H9 (cell line): ENCODE data around the gene MAP3K20. TPM values are rescaled to one million over a fixed set of nuclear protein-coding genes. Genes with fewer than 3 reads are reported as not detected.

Source experiments
- DNase-seq: peaks from one replicate; pipeline ENCODE4 v3.0.0-alpha.2; 2017
- H2AFZ ChIP-seq: one replicate; pipeline ENCODE4 v1.6.1; 2013; ENCODE audit warnings: mild to moderate bottlenecking, low read length, control low read depth, moderate library complexity
- H2AK5ac ChIP-seq: 2 replicates; pipeline ENCODE4 v1.6.1; 2013; ENCODE audit warnings: low read length, control low read depth, mixed read lengths; ENCODE audit not compliant: insufficient read length
- H2BK120ac ChIP-seq: one replicate; pipeline ENCODE4 v1.6.1; 2013; ENCODE audit warnings: low read depth, mild to moderate bottlenecking, low read length, control low read depth, inconsistent platforms; ENCODE audit not compliant: poor library complexity, severe bottlenecking
- H2BK12ac ChIP-seq: 2 replicates; pipeline ENCODE4 v1.6.1; 2013; ENCODE audit warnings: low read length, control low read depth, mixed read lengths, low read depth; ENCODE audit not compliant: insufficient read length
- H2BK15ac ChIP-seq: 2 replicates; pipeline ENCODE4 v1.6.1; 2013; ENCODE audit warnings: low read depth, low read length, control low read depth
- H2BK20ac ChIP-seq: one replicate; pipeline ENCODE4 v1.6.1; 2013; ENCODE audit warnings: low read depth, mild to moderate bottlenecking, low read length, control low read depth, inconsistent platforms; ENCODE audit not compliant: poor library complexity, severe bottlenecking
- H2BK5ac ChIP-seq: 2 replicates; pipeline ENCODE4 v1.6.1; 2013; ENCODE audit warnings: low read length, control low read depth, mixed read lengths; ENCODE audit not compliant: insufficient read length
- H3K14ac ChIP-seq: 2 replicates; pipeline ENCODE4 v1.6.1; 2013; ENCODE audit warnings: low read length, control low read depth; ENCODE audit not compliant: insufficient read depth
- H3K18ac ChIP-seq: 2 replicates; pipeline ENCODE4 v1.6.1; 2013; ENCODE audit warnings: low read depth, mild to moderate bottlenecking, mixed read lengths, low read length, control low read depth; ENCODE audit not compliant: insufficient read length
- H3K23ac ChIP-seq: 2 replicates; pipeline ENCODE4 v1.6.1; 2013; ENCODE audit warnings: low read length, control low read depth, mixed read lengths, low read depth; ENCODE audit not compliant: insufficient read length
- H3K23me2 ChIP-seq: 2 replicates; pipeline ENCODE4 v1.6.1; 2013; ENCODE audit warnings: low read depth, mild to moderate bottlenecking, mixed read lengths, low read length, control low read depth; ENCODE audit not compliant: insufficient read length, poor library complexity, severe bottlenecking
- H3K27ac ChIP-seq: 2 replicates; pipeline ENCODE4 v1.5.1; 2013; ENCODE audit warnings: low read length, control low read depth, mixed read lengths, low read depth; ENCODE audit not compliant: insufficient read length
- H3K27me3 ChIP-seq: 2 replicates; pipeline ENCODE4 v1.6.1; 2013; ENCODE audit warnings: low read length, control low read depth, inconsistent platforms; ENCODE audit not compliant: insufficient read depth
- H3K4ac ChIP-seq: 2 replicates; pipeline ENCODE4 v1.6.1; 2013; ENCODE audit warnings: low read depth, mild to moderate bottlenecking, control low read depth, inconsistent platforms, low read length, moderate library complexity
- H3K4me1 ChIP-seq: 2 replicates; pipeline ENCODE4 v1.6.1; 2013; ENCODE audit warnings: low read length, control low read depth, inconsistent platforms; ENCODE audit not compliant: insufficient read depth
- H3K4me2 ChIP-seq: 2 replicates; pipeline ENCODE4 v1.6.1; 2013; ENCODE audit warnings: low read length, control low read depth, mixed read lengths; ENCODE audit not compliant: insufficient read length, insufficient read depth
- H3K56ac ChIP-seq: 2 replicates; pipeline ENCODE4 v1.6.1; 2013; ENCODE audit warnings: low read depth, mild to moderate bottlenecking, mixed read lengths, low read length, control low read depth; ENCODE audit not compliant: insufficient read length
- H3K79me1 ChIP-seq: 2 replicates; pipeline ENCODE4 v1.6.1; 2013; ENCODE audit warnings: low read depth, mild to moderate bottlenecking, moderate library complexity, low read length, control low read depth, inconsistent platforms; ENCODE audit not compliant: insufficient read depth, poor library complexity, severe bottlenecking
- H3K79me2 ChIP-seq: 2 replicates; pipeline ENCODE4 v1.6.1; 2013; ENCODE audit warnings: low read length, control low read depth, inconsistent platforms; ENCODE audit not compliant: insufficient read depth
- H3K9ac ChIP-seq: 2 replicates; pipeline ENCODE4 v1.6.1; 2013; ENCODE audit warnings: low read length, control low read depth, mixed read lengths; ENCODE audit not compliant: insufficient read length; ENCODE audit errors: extremely low read depth
- H3K9me3 ChIP-seq: one replicate; pipeline ENCODE4 v1.6.1; 2013; ENCODE audit warnings: low read depth, low read length, inconsistent platforms; ENCODE audit not compliant: control insufficient read depth
- H3T11ph ChIP-seq: one replicate; pipeline ENCODE4 v1.6.1; 2013; ENCODE audit warnings: mild to moderate bottlenecking, low read length, control low read depth, inconsistent platforms
- H4K20me1 ChIP-seq: one replicate; pipeline ENCODE4 v1.6.1; 2013; ENCODE audit not compliant: control insufficient read depth, insufficient read length, insufficient read depth
- H4K5ac ChIP-seq: 2 replicates; pipeline ENCODE4 v1.6.1; 2013; ENCODE audit warnings: low read depth, mild to moderate bottlenecking, mixed read lengths, low read length, control low read depth; ENCODE audit not compliant: insufficient read length
- H4K8ac ChIP-seq: replicated peaks from 2 replicates; pipeline ENCODE4 v1.6.1; 2013; ENCODE audit warnings: low read length, control low read depth, mixed read lengths, low read depth; ENCODE audit not compliant: insufficient read length
- H4K91ac ChIP-seq: 2 replicates; pipeline ENCODE4 v1.6.1; 2013; ENCODE audit warnings: low read depth, mild to moderate bottlenecking, moderate library complexity, mixed read lengths, low read length, control low read depth; ENCODE audit not compliant: insufficient read length
- H3K27ac Mint-ChIP-seq, 3 experiments: 2 replicates in 2 of 3; 3 replicates in 1 of 3; pipeline ENCODE4 v1.8.0; 2020 to 2021; ENCODE audit warnings: mixed read lengths in 3 of 3, mild to moderate bottlenecking in 1 of 3, moderate library complexity in 1 of 3
- H3K27me3 Mint-ChIP-seq: 2 replicates; pipeline ENCODE4 v1.8.0; 2021; ENCODE audit warnings: low read depth, mild to moderate bottlenecking, moderate library complexity, mixed read lengths
- H3K36me3 Mint-ChIP-seq, 3 experiments: 2 replicates in 2 of 3; 3 replicates in 1 of 3; pipeline ENCODE4 v1.8.0; 2020 to 2021; ENCODE audit warnings: low read depth in 3 of 3, mixed read lengths in 3 of 3; ENCODE audit not compliant: insufficient read depth in 1 of 3
- H3K4me1 Mint-ChIP-seq, 2 experiments: 2 replicates each; pipeline ENCODE4 v1.8.0; 2020; ENCODE audit warnings: mixed read lengths in 2 of 2
- H3K4me3 Mint-ChIP-seq, 2 experiments: 2 replicates in 1 of 2; 3 replicates in 1 of 2; pipeline ENCODE4 v1.8.0; 2020 to 2021; ENCODE audit warnings: mild to moderate bottlenecking in 2 of 2, mixed read lengths in 2 of 2, moderate library complexity in 1 of 2
- H3K9me3 Mint-ChIP-seq, 2 experiments: 2 replicates in 1 of 2; 3 replicates in 1 of 2; pipeline ENCODE4 v1.8.0; 2020; ENCODE audit warnings: mild to moderate bottlenecking in 2 of 2, mixed read lengths in 2 of 2, moderate library complexity in 1 of 2
- WGBS: extraction: QIAGEN DNeasy Blood & Tissue Kit; methylation state at CpG from one replicate; pipeline ENCODE4 v1.1.7; 2013; ENCODE audit warnings: missing lambda C conversion rate, low lambda C conversion rate, mixed read lengths; ENCODE audit not compliant: insufficient read length; ENCODE audit errors: extremely low coverage; 5-methylcytosine and 5-hydroxymethylcytosine counted together
- total RNA-seq: library from RNA; stranded (reverse); gene quantifications from 2 replicates; pipeline ENCODE4 v1.2.1, GENCODE V29; 2021
- TF ChIP-seq, protein P1 (sequence below): fragments of 200-600 bp; sonication (generic); conservative IDR thresholded peaks from 3 replicates; pipeline ENCODE4 v1.8.0; 2021; ENCODE audit warnings: antibody characterized with exemption, mild to moderate bottlenecking

Gene MAP3K20
- total RNA-seq, 1 experiment from 2014 or later = 8.7 TPM

DNA sequence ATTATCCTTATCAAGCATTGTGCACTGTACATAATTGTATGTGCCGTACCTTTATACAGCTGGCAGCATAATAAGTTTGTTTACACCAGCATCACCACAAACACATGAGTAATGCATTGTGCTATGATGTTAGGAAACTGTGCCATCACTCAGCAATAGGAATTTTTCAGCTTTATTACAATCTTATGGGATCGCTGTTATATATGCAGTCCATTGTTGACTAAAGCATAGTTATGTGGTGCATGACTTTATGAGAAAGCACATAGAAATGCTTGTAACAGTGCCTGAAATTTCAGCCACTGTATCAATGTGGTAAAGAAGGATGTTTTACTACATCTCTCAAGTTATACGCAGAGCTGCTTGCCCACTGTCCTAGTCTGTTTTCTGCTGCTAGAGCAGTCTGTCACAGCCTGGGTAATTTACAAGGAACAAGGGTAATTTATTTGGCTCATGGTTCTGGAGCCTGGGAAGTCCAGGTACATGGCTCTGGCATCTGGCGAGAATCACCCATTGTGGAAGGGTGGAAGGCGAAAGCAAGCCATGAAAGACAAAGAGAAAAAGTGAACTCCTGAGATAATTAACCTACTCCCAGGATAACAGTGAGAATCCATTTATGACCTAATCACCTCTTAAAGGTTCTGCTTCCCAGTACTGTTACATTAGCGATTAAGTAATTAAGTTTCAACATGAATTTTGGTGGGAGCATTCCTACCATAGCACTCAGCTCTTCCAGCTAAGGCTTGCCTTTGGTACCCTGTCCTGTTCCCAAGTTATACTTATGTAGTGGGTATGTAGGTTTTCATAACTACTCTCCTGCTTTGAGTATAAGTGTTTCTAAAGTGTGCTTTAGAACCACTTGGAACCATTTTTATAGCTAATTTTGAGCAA, 4.6 kb downstream of the MAP3K20 start:
- Mint-ChIP-seq H3K27ac (peak overlapping the region in 1 of 3 experiments; percentile 85; a peak in 1 of 7 replicates), H3K27me3 (peaks cover 2% of the 10 kb centered on the region), H3K4me3 (no peak overlapping the region), H3K9me3 (no peaks in the 10 kb centered on the region; a peak in 1 of 5 replicates), H3K36me3 (0 out of 7 replicates have a peak, but pooled peaks cover 0 to 2% (median 0%) of the 10 kb centered on the region in 3 experiments), H3K4me1 (peaks cover 8 to 12% of the 10 kb centered on the region in 2 experiments)
- H3K23me2 ChIP-seq = peaks cover 7% of the 10 kb centered on the region
- H3K14ac ChIP-seq = no peak overlapping the region
- no peaks in the 10 kb centered on the region for H3K9me3 ChIP-seq
- no peak overlapping the region for H2BK12ac ChIP-seq
- H2BK15ac ChIP-seq = no peak overlapping the region
- WGBS = no CpG with 5 or more reads among the region's 6 CpGs
- no peak overlapping the region for H3K56ac ChIP-seq
- no peak overlapping the region for H2BK120ac ChIP-seq
- no peaks in the 10 kb centered on the region for H4K20me1 ChIP-seq
- no peak overlapping the region for H3K4ac ChIP-seq
- H4K5ac ChIP-seq = no peak overlapping the region
- no peak overlapping the region for H4K8ac ChIP-seq
- peaks cover 3% of the 10 kb centered on the region for H3K79me1 ChIP-seq
- no peak overlapping the region for H2BK20ac ChIP-seq
- H3K4me1 ChIP-seq = 0 out of 2 replicates have a peak, but pooled peaks cover 2% of the 10 kb centered on the region
- no peak for DNase-seq
- TF ChIP-seq, protein P1, sequence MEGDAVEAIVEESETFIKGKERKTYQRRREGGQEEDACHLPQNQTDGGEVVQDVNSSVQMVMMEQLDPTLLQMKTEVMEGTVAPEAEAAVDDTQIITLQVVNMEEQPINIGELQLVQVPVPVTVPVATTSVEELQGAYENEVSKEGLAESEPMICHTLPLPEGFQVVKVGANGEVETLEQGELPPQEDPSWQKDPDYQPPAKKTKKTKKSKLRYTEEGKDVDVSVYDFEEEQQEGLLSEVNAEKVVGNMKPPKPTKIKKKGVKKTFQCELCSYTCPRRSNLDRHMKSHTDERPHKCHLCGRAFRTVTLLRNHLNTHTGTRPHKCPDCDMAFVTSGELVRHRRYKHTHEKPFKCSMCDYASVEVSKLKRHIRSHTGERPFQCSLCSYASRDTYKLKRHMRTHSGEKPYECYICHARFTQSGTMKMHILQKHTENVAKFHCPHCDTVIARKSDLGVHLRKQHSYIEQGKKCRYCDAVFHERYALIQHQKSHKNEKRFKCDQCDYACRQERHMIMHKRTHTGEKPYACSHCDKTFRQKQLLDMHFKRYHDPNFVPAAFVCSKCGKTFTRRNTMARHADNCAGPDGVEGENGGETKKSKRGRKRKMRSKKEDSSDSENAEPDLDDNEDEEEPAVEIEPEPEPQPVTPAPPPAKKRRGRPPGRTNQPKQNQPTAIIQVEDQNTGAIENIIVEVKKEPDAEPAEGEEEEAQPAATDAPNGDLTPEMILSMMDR = no peak
- no peak overlapping the region for H3K27ac ChIP-seq
- H3K18ac ChIP-seq = no peak overlapping the region
- H2AK5ac ChIP-seq = no peak overlapping the region
- peak overlapping the region; percentile 95 for H3K23ac ChIP-seq
- H3K4me2 ChIP-seq = no peak overlapping the region
- no peak overlapping the region for H4K91ac ChIP-seq
- no peak overlapping the region for H2AFZ ChIP-seq
- H2BK5ac ChIP-seq = no peak overlapping the region
- H3K27me3 ChIP-seq = no peaks in the 10 kb centered on the region
- no peak overlapping the region for H3K9ac ChIP-seq
- H3K79me2 ChIP-seq = 0 out of 2 replicates have a peak, but pooled peaks cover 2% of the 10 kb centered on the region
- H3T11ph ChIP-seq = no peak overlapping the region
